Measurements from ENCODE around the gene KLF7.

Gene KLF7

GRCh38 chr2:207167099-207167923 is 1.6 kb upstream of the KLF7 start:
- peak in 1 of 2 experiments; percentile 64 for DNase-seq (ENCODE audit: low read depth in 2 of 2)

- DNase-seq (ENCODE audit: low read depth in 2 of 2): peak; percentile 70
Observed at GRCh38 chr2:207166349-207167098, 776 bp upstream of the KLF7 start.

DNA sequence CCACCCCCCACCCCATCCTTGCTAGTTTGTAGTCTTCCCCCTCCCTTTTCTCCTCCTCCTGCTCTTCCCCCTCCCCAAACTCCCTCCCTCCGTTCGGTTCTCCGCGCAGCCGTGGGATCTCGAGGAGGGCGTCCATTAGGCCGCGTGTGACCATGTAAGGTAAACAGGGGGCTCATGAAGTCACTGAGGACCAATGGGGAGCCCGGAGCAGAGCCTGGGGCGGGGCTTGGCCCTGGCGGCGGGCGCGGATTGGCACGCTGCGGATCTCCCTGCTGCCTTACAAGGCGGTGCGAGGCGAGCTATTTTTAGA is 246 bp upstream of the KLF7 start:
- DNase-seq (ENCODE audit: low read depth in 2 of 2): peak; percentile 100

- no peak for DNase-seq (ENCODE audit: low read depth in 2 of 2)
Observed at GRCh38 chr2:207164006-207164831, 1.5 kb downstream of the KLF7 start.

- no peak for DNase-seq (ENCODE audit: low read depth in 2 of 2)
Observed at GRCh38 chr2:207163756-207164005, 2.1 kb downstream of the KLF7 start.

- DNase-seq (ENCODE audit: low read depth in 2 of 2): peak; percentile 73 to 74
Observed at GRCh38 chr2:207163053-207163755, 2.5 kb downstream of the KLF7 start.

DNA sequence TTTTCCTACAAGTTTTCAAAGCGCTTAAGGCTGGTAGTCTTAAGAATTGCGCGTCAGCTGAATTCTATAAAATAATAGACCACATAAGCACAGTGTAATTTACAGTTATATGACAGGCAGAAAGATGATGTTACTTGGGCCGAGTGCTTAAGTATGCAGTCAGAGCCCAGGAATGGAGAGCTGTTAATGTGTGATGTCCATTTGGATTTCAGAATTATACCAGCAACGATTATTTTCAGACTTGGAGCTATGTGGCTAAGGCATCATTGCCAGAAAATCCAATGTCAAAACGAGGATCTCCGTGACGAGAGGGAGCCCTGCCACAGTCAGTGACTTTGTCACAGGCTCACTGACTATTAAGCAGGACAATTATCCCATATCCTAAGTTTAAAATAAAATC is 3.4 kb downstream of the KLF7 start:
- peak; percentile 62 to 68 for DNase-seq (ENCODE audit: low read depth in 2 of 2)

DNA sequence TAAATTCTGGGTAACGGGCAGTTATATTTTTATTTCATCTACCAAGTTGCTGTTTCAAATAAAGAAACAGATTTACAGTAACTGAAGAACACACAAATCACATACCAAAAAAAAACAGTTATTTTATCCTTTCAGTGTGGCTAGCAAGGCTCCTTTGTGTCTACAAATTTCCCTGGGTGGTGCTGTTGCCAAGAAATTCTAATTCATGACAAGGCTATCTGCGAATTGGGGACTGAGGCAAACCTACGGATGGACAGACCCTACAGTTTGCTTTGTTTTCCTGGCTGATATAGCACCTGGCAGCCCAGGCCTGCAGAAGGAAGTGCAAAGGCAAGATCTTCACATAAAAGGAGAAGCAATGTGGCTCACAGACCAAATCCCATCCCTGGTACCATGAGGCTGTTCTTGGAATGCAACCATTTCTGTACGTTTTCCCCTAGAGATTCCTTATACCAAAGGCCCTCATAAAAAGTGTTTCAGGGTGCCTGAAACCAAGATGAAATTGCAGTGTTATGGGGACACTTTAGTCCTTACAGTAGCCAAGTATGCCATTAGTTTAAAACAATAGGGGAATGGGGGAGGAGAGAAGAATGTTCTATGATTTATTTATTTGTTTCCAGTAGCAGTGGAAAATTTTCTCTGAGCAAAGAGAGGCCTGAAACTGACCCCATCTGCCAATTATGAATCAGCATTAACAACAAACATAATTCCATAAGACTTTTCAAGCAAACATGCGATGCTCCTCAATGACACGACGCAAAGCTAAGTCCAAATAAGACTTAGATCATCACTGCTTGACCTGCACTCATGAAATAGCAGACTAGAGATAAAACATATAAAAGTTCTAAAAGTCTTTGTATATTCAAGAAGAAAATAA is 4.3 kb downstream of the KLF7 start:
- DNase-seq (ENCODE audit: low read depth in 2 of 2): no peak

- DNase-seq (ENCODE audit: low read depth in 2 of 2): no peak
Observed at GRCh38 chr2:207160115-207160514, 5.6 kb downstream of the KLF7 start.

- no peak for DNase-seq (ENCODE audit: low read depth in 2 of 2)
Observed at GRCh38 chr2:207159002-207159401, 6.7 kb downstream of the KLF7 start.

DNA sequence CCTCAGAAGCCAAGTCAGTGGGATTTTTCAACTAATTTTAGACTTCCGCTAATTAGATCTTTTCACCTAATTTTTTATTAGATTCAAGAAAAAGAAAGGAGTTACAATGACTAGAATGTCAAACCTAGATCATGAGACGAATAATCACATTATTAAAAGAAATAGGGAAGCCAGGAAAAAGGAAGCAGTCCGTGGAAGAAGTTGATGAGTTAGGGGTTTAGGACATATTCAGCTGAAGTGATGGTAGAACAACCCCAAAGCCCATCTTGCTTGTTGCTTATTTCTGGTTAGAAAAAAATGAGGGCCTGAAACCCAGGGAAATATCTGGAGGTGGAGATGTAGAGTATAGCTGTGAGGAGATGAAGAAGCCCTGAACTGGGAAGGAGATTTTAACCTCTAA is 8.0 kb downstream of the KLF7 start:
- no peak for DNase-seq (ENCODE audit: low read depth in 2 of 2)

DNA sequence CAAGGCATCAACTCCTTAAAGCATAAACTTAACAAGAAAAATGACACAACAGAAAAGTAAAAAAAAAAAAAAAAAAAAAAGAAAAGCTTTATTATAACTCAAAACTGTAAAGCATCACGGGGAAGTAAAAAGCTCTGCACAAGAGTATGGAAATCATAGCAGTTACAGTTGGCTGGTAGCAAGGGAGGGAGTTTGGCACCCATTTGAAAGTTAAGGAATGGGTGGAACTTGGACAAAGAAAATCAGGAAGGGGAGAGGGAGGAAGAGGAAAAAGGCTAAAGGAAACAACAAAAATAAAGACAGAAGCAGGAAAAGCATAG is 8.6 kb downstream of the KLF7 start:
- no peak for DNase-seq (ENCODE audit: low read depth in 2 of 2)

DNA sequence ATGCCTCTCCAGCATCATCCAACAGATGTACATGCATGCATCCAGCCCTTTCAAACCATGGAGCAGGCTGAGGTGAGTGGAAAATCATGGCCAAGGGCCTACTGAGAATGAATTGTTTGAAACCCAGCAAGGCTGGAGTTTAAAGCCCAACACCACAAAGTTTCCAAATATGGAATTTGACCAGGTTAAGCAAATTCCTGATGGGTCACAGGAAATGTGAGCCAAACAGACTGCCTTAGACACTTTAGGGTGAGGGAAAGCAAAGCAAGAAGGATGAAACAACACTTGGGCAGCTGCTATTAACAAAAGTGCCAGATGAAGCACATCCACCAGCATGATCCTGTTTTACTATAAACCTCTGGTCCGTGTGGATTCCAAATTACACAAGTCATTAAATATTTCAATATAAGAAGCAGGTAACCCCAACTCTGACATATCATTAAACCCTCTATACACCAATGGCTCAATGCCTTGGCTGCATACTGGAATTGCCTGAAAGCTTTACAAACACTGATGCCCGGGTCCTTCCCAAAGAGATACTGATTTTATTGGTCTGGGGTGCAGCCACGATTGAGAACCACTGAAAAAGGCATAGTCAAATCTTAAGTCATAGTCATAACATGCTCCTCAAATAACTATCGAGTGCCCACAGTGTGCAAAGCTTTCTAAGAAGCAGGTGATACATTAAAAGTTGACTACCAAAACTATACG is 9.1 kb downstream of the KLF7 start:
- DNase-seq (ENCODE audit: low read depth in 2 of 2): no peak

DNA sequence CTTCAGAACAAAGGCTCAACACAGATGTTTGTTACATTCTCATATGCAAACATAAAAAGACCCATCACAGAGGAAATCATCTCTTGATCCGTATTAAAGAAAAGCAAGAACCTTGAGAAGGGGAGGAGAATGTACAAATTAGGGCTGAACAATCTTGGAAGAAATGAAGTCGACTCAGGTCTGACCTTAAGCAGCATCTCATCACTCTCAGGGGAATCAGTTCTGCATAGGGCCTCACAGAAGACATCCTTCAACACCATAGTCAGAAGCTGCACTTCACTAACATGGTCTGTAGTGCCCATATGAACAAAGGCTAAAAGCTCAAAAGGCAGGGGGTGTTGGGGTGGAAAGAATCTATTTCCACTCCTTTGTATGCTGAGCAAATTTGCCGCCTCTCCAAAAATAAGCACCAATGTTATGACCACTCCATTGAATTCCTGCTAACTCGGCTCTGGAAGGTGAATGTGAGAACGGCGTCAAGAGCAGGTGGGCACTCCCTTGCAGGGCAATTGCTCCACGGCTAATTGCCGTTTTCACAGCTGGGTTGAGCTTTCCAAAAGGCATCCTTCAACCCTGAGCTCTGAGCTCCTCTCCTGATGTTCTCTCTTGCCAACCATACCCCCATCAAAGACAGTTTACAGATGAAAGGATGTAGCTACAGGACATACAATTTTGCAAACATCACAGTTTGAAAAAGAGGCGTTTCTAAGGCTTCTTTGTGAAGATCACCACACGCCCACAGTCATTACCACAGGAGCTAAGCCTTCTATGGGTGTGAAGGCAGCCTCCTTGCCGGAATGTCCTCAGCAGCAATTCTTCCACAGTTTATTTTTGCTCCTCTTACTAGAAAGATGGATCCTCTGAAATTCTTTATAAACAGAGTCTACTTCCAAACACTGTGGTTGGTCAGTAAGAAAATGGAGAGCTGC is 10.0 kb downstream of the KLF7 start:
- no peak for DNase-seq (ENCODE audit: low read depth in 2 of 2)

DNA sequence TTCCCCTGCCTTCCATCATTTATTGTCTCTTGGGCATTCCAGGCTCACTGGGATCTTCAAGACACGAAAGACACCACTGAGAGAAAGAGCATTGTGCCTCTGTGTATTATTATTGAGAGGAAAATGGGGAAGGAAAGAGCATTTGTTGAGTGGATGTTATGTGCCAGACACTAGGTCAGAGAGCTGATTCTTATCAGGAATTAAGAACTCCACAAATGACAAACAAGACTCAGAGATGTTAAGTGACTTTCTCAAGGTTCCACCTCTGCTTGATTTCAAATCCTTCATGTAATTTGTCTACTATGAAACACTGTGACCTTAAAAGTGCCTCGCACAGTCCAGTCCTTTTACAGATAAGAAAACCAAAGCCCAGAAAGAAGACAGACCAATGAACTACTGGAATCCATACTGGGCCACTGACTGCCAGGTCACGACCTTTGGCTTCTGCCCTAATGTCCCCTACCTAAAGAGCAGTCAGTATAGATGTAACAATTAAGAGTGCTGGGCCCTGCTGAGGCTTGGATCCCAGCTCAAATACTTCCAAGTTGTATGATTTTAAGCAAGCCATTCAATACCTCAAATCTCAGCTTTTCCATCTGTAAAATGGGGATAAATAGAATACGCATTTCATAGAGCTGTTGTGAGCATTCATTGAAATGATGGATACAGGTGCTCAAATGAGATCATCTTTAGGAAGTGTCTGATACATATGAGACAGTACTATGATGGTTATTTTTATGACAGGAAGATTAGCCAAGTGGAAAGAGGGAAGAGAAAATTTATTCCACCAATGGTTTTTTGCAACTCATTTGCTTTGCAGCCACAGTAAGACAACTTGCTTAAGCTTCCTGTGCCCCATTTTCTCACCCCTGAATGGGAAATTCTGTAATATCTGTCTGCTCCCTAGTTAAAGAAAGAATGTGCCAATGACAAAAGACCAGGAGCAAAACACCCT is 10.9 kb downstream of the KLF7 start:
- DNase-seq (ENCODE audit: low read depth in 2 of 2): no peak

DNA sequence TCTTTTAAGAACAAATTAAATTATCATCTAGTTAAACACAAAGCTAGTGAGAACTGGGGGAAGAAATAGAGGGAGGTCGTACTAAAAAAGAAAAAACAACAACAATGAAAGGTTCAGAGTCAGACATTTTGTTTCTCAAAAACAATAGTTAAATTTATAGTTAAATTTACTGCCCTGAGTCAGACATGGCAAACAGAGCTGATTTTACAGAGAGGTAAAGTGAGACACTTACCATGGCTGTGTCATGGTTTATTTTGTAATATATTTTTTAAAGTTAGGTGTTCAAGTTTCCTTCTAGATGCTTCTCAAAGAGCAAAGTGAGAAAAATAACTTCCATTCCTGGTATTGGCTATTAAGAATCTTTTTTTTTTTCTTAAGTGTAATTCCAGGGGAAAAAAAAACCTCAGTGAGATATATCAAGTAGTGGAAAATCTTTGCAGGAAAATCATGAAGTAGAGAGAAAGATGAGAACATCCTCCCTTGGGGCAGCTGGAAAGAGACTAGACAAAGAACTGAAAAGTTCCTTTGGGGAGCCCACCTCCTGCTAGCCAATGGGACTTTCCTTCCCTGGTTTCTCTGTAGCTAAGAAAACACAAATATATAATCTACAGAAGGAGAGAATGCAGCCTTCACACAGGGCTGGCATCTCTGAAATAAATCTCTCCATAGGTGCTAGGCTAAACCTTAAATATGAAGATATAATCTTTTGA is 12.3 kb downstream of the KLF7 start:
- DNase-seq (ENCODE audit: low read depth in 2 of 2): no peak

- no peak for DNase-seq (ENCODE audit: low read depth in 2 of 2)
Observed at GRCh38 chr2:207151048-207151447, 14.7 kb downstream of the KLF7 start.

DNA sequence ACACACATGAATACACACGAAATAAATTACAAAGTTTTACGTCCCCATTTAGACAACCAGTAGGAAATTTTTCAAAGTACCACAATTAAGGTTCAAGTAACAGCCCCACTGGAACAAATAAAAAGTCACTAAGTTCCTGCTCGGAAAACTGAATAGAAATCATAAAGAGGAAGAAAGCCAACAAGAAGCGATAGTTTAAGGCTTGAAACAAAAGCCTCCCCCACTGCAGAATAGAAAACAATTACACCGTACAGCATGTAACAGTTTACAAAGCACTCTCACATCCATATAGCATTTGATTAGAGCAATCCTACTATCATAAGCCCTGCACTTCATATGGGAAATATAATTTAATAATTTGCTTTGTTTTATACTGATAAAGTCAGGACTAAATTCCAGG is 15.5 kb downstream of the KLF7 start:
- DNase-seq (ENCODE audit: low read depth in 2 of 2): no peak
